HepG2 (cell line): Measurements from ENCODE around the gene EHD1. TPM values are rescaled to one million over a fixed set of nuclear protein-coding genes. Genes with fewer than 3 reads are reported as not detected.

Experiments
- EP300 ChIP-seq, 3 experiments: sonication (generic) in 1 of 3; formaldehyde crosslinking in 1 of 3; IDR thresholded peaks; 2 replicates each; pipeline versions ENCODE4 v1.5.1 to v1.6.1; 2011 to 2020; ENCODE audit warnings: low read depth in 2 of 3, low read length in 2 of 3, borderline replicate concordance in 1 of 3, improper control_type of control experiment in 1 of 3, mild to moderate bottlenecking in 1 of 3, missing genetic modification reagents in 1 of 3, moderate library complexity in 1 of 3
- FOXO1 ChIP-seq: sonication (generic); formaldehyde crosslinking; IDR thresholded peaks from 2 replicates; pipeline ENCODE4 v1.4.0; 2020; ENCODE audit warnings: missing genetic modification reagents
- GABPB1 ChIP-seq: IDR thresholded peaks from 2 replicates; pipeline ENCODE4 v1.6.1; 2016; ENCODE audit warnings: mild to moderate bottlenecking, missing genetic modification reagents, moderate library complexity, missing compliant biosample characterization
- MLXIP ChIP-seq: sonication (generic); formaldehyde crosslinking; IDR thresholded peaks from 2 replicates; pipeline ENCODE4 v1.9.0; 2021; ENCODE audit warnings: missing genetic modification reagents, borderline replicate concordance
- NKX3-1 ChIP-seq: sonication (generic); formaldehyde crosslinking; IDR thresholded peaks from 2 replicates; pipeline ENCODE4 v1.5.0; 2020; ENCODE audit warnings: missing genetic modification reagents
- TCF7 ChIP-seq: sonication (generic); IDR thresholded peaks from 2 replicates; pipeline ENCODE4 v1.6.1; 2016; ENCODE audit warnings: antibody characterized with exemption, low read depth
- ZBTB44 ChIP-seq: sonication (generic); formaldehyde crosslinking; IDR thresholded peaks from 2 replicates; pipeline ENCODE4 v1.4.0; 2020; ENCODE audit warnings: missing genetic modification reagents
- polyA plus RNA-seq, 8 experiments: library from polyadenylated mRNA; depleted of rRNA in 3 of 8; stranded (reverse) in 7 of 8; unstranded in 1 of 8; fragments of >200 nt; fragmentation: Illumina TruSeq in 4 of 8; extraction: Trizol in 4 of 8; gene quantifications; 2 replicates each; pipeline versions ENCODE4 v1.2.1 to v1.2.3, GENCODE V29; 2011 to 2016; ENCODE audit warnings: low read depth in 4 of 8, missing spikeins in 1 of 8, mixed read lengths in 1 of 8; ENCODE audit not compliant: insufficient read depth in 1 of 8
- total RNA-seq, 5 experiments: library from RNA; depleted of rRNA; stranded (reverse); fragments of >200 nt; fragmentation: Illumina TruSeq; extraction: Trizol; gene quantifications; 2 replicates each; pipeline ENCODE4 v1.2.3, GENCODE V29; 2016; ENCODE audit warnings: low read depth in 1 of 5
- TF ChIP-seq, protein P1 (sequence below), 2 experiments: sonication (generic) in 1 of 2; formaldehyde crosslinking in 1 of 2; IDR thresholded peaks; 2 replicates each; pipeline versions ENCODE4 v1.6.1 to v1.9.0; 2014 to 2022; ENCODE audit warnings: antibody characterized with exemption in 1 of 2, borderline replicate concordance in 1 of 2, inconsistent platforms in 1 of 2, low read depth in 1 of 2, missing genetic modification reagents in 1 of 2
- TF ChIP-seq, protein P2 (sequence below): sonication (generic); formaldehyde crosslinking; conservative IDR thresholded peaks from 2 replicates; pipeline ENCODE4 v1.4.0; 2020; ENCODE audit warnings: missing genetic modification reagents
- TF ChIP-seq, protein P3 (sequence below): sonication (generic); formaldehyde crosslinking; IDR thresholded peaks from 2 replicates; pipeline ENCODE4 v1.4.0; 2020; ENCODE audit warnings: missing genetic modification reagents
- TF ChIP-seq, protein P4 (sequence below): sonication (generic); formaldehyde crosslinking; IDR thresholded peaks from 2 replicates; pipeline ENCODE4 v1.4.0; 2020; ENCODE audit warnings: missing genetic modification reagents, borderline replicate concordance

EHD1 gene
- total and polyA plus RNA-seq, 2 of the 13 experiments (the other 11 are each of a cell fraction or from before 2014, with no cell fraction given) = 23.6 to 26.6 TPM

DNA sequence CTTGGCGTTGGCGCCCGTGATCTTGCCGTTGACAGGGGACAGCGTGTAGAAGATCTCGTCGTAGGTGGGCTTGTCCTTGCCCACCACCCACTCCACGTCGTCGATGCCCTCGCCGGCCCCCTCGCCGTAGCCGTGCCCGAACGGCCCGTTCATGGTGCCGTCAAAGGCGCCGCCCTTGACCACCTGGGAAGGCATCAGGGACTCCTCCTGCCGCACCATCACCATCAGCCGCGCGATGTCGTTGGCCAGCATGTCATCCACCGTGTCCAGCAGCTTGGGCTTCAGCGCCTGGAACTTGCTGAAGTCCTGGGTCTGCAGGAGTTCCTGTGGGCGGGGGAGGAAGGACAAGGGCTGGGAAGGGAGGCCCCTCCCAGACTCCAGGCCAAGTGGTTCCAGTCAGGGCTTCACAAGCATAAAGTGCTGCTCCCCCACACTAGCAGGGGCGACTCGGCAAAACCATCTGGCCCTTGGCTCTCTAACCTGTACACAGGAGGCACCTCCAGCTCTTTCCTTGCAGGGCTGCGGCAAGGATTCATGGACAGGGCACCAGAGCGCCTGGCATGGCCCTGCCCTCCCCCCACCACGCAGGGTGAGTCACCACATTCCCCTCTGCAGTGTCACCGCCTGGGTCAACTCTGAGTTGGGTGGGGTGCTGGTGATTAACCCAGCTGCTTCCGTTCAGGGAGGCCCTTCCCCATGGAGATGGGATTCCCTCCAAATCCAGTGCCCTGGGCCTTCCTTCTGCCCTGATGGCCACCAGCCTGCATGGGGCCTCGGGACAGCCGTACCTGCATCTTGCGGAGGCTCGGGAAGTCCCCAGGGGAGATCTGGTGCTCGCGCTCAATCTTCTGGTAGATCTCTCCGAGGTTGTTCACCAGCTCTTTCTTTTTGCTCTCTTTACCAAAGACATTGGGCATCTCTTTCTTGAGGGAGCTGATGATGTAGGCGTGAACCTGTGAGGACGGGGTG lies 23.6 kb downstream of the EHD1 start (continued):
- TF ChIP-seq ZBTB44 (CRISPR knock-in tag) = no peak
- TF ChIP-seq, protein P1, sequence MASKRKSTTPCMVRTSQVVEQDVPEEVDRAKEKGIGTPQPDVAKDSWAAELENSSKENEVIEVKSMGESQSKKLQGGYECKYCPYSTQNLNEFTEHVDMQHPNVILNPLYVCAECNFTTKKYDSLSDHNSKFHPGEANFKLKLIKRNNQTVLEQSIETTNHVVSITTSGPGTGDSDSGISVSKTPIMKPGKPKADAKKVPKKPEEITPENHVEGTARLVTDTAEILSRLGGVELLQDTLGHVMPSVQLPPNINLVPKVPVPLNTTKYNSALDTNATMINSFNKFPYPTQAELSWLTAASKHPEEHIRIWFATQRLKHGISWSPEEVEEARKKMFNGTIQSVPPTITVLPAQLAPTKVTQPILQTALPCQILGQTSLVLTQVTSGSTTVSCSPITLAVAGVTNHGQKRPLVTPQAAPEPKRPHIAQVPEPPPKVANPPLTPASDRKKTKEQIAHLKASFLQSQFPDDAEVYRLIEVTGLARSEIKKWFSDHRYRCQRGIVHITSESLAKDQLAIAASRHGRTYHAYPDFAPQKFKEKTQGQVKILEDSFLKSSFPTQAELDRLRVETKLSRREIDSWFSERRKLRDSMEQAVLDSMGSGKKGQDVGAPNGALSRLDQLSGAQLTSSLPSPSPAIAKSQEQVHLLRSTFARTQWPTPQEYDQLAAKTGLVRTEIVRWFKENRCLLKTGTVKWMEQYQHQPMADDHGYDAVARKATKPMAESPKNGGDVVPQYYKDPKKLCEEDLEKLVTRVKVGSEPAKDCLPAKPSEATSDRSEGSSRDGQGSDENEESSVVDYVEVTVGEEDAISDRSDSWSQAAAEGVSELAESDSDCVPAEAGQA (IDR thresholded peaks at IDR 0.05; ENCODE audit: low read depth) = no peak
- TF ChIP-seq, protein P1 (CRISPR knock-in tag; IDR thresholded peaks at IDR 0.05; ENCODE audit: borderline replicate concordance) = no peak
- TF ChIP-seq MLXIP (CRISPR knock-in tag) = no peak
- no peak for TF ChIP-seq FOXO1 (CRISPR knock-in tag)
- TF ChIP-seq, protein P2, sequence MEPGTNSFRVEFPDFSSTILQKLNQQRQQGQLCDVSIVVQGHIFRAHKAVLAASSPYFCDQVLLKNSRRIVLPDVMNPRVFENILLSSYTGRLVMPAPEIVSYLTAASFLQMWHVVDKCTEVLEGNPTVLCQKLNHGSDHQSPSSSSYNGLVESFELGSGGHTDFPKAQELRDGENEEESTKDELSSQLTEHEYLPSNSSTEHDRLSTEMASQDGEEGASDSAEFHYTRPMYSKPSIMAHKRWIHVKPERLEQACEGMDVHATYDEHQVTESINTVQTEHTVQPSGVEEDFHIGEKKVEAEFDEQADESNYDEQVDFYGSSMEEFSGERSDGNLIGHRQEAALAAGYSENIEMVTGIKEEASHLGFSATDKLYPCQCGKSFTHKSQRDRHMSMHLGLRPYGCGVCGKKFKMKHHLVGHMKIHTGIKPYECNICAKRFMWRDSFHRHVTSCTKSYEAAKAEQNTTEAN (CRISPR knock-in tag) = no peak
- no peak for TF ChIP-seq NKX3-1 (CRISPR knock-in tag)
- peak; percentile 78 for TF ChIP-seq GABPB1 (CRISPR knock-in tag)
- TF ChIP-seq, protein P3, sequence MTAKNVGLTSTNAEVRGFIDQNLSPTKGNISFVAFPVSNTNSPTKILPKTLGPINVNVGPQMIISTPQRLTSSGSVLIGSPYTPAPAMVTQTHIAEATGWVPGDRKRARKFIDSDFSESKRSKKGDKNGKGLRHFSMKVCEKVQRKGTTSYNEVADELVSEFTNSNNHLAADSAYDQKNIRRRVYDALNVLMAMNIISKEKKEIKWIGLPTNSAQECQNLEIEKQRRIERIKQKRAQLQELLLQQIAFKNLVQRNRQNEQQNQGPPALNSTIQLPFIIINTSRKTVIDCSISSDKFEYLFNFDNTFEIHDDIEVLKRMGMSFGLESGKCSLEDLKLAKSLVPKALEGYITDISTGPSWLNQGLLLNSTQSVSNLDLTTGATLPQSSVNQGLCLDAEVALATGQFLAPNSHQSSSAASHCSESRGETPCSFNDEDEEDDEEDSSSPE (CRISPR knock-in tag) = no peak
- peak in 1 of 2 experiments; percentile 62; a peak in 2 of 4 replicates for TF ChIP-seq EP300 (IDR thresholded peaks at IDR 0.05; ENCODE audit: low read depth in 2 of 2, low read length in 2 of 2)
- peak; percentile 87 for TF ChIP-seq EP300 (CRISPR knock-in tag; IDR thresholded peaks at IDR 0.05; ENCODE audit: borderline replicate concordance)
- no peak for TF ChIP-seq TCF7
- TF ChIP-seq, protein P4, sequence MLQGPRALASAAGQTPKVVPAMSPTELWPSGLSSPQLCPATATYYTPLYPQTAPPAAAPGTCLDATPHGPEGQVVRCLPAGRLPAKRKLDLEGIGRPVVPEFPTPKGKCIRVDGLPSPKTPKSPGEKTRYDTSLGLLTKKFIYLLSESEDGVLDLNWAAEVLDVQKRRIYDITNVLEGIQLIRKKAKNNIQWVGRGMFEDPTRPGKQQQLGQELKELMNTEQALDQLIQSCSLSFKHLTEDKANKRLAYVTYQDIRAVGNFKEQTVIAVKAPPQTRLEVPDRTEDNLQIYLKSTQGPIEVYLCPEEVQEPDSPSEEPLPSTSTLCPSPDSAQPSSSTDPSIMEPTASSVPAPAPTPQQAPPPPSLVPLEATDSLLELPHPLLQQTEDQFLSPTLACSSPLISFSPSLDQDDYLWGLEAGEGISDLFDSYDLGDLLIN (CRISPR knock-in tag) = no peak
